Measurements from ENCODE around the gene SNORC. TPM values are rescaled to one million over a fixed set of nuclear protein-coding genes. Genes with fewer than 3 reads are reported as not detected.

The SNORC gene
- total RNA-seq, 1 experiment from 2014 or later = 3.4 TPM

- no peak for TF ChIP-seq ZNF232 (CRISPR knock-in tag; IDR thresholded peaks at IDR 0.05)
- no peak for TF ChIP-seq AFF4 (CRISPR knock-in tag; IDR thresholded peaks at IDR 0.05; ENCODE audit: borderline replicate concordance)
- TF ChIP-seq CBFB (CRISPR knock-in tag; IDR thresholded peaks at IDR 0.05; ENCODE audit: low read depth) = no peak
- TF ChIP-seq RELA (CRISPR knock-in tag; IDR thresholded peaks at IDR 0.05; ENCODE audit: borderline replicate concordance) = no peak
- no peak for TF ChIP-seq EMX1 (CRISPR knock-in tag; IDR thresholded peaks at IDR 0.05)
Observed at GRCh38 chr2:232911712-232912277, 41.7 kb downstream of the SNORC start (continued).

GRCh38 chr2:232913903-232914302, 43.8 kb downstream of the SNORC start:
- no peaks in the 10 kb centered on the region for H3K27me3 Mint-ChIP-seq (ENCODE audit: low read depth)
- POLR2A ChIA-PET = no interaction called here
- no peaks in the 10 kb centered on the region for H3K4me1 Mint-ChIP-seq
- ATAC-seq (no peak), DNase-seq (ENCODE audit: low spot score) (no peak)
- peaks cover 25% of the 10 kb centered on the region for H3K36me3 Mint-ChIP-seq
- no peak overlapping the region for H3K4me3 Mint-ChIP-seq
- TF ChIP-seq ZNF423 (CRISPR knock-in tag; IDR thresholded peaks at IDR 0.05) = no peak
- TF ChIP-seq NFATC4 (CRISPR knock-in tag; IDR thresholded peaks at IDR 0.05) = no peak
- TF ChIP-seq ZNF512 (CRISPR knock-in tag; IDR thresholded peaks at IDR 0.05; ENCODE audit: borderline replicate concordance) = no peak
- no peak for TF ChIP-seq ZNF138 (CRISPR knock-in tag; conservative IDR thresholded peaks at IDR 0.05)
- no peak for TF ChIP-seq ZBTB43 (CRISPR knock-in tag; IDR thresholded peaks at IDR 0.05)
- no peak for TF ChIP-seq SOX15 (CRISPR knock-in tag; IDR thresholded peaks at IDR 0.05)
- no peak for TF ChIP-seq NR2C2 (CRISPR knock-in tag; IDR thresholded peaks at IDR 0.05)
- TF ChIP-seq ATF1 (CRISPR knock-in tag; IDR thresholded peaks at IDR 0.05) = no peak
- TF ChIP-seq AFF4 (CRISPR knock-in tag; IDR thresholded peaks at IDR 0.05; ENCODE audit: borderline replicate concordance) = no peak
- no peak for TF ChIP-seq TEAD4 (CRISPR knock-in tag; IDR thresholded peaks at IDR 0.05)
- TF ChIP-seq SMAD3 (CRISPR knock-in tag; IDR thresholded peaks at IDR 0.05; ENCODE audit: borderline replicate concordance) = no peak
- TF ChIP-seq ATF3 (CRISPR knock-in tag; conservative IDR thresholded peaks at IDR 0.05) = no peak
- TF ChIP-seq MXD4 (CRISPR knock-in tag; IDR thresholded peaks at IDR 0.05; ENCODE audit: borderline replicate concordance) = no peak
- no peak for TF ChIP-seq NFE2L1 (CRISPR knock-in tag; IDR thresholded peaks at IDR 0.05)
- no peak for TF ChIP-seq NFYB (CRISPR knock-in tag; conservative IDR thresholded peaks at IDR 0.05; ENCODE audit: low read depth)
- no peak for TF ChIP-seq CDX4 (CRISPR knock-in tag; IDR thresholded peaks at IDR 0.05; ENCODE audit: borderline replicate concordance)
- H3K9me3 Mint-ChIP-seq = peaks cover 40% of the 10 kb centered on the region
- CTCF ChIA-PET = no interaction called here
- H3K27ac Mint-ChIP-seq = no peak overlapping the region
